Measurements from ENCODE around the gene GGTLC1. TPM values are rescaled to one million over a fixed set of nuclear protein-coding genes. Genes with fewer than 3 reads are reported as not detected.

Gene GGTLC1
- total RNA-seq, 1 experiment from 2014 or later, result not detected

DNA sequence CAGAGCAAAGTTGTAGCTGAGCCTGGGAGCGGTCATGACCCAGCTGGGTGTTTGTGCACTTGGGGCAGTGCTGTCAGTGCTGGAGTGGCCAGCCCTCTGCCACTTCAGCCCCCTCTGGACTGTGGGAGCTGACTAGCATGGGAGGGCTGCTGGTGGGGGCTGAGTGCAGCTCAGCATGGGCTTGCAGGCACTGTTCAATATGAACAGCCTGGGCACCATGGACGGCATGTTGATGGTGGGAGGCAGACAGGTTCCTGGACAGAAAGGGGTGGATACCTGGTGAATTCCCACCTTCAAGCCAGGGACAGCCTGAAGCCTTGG lies 50.5 kb downstream of the GGTLC1 start:
- in situ Hi-C loops (cut with HindIII; ENCODE audit: low pct_unique_long_range_greater_than_20kb, low sequenced_read_pairs), result no loop called here
- no peak for DNase-seq (ENCODE audit: low read depth, low spot score)

DNA sequence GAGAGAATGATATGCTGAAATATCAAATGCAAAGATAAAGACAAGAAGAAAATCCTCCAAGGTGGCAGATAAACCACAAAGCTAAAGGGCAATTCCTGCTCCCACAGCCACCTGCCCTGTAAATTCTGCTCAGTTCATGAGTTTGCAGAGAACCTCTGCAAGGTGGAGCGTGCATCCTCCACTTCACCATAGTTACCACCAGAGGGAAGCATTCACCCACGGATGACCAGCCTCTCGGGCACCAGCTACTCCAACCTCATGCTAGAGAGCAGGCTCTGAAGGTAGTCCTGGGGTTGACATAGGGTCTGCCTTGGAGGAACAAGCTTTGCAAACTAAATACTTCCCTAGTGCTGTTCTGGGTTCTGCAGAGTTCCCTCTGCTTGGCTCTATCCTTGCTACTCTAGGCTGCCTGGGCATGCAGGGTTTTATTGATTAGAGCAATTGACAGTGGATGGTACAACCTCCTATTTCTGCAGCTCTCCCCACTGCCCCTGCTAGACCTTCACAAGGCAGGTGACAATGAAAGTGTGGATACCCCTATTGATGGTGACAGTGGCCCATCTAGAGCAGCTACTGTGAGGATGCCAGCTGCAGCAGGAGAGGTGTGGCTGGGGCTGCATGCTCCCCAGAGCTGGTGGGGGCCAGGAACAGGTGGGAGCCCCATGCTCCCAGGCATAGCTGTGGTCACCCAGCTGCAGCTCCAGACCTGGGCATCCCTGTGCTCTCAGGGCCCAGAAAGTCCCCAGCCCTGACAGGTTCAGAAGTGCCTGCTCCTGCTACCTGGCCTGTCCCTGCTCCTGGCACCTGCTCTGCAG lies 51.1 kb downstream of the GGTLC1 start:
- peak; percentile 56 for DNase-seq (ENCODE audit: low read depth, low spot score)
- in situ Hi-C loops (cut with HindIII; ENCODE audit: low pct_unique_long_range_greater_than_20kb, low sequenced_read_pairs), result no loop called here

Small RNA genes lying within 50 kb of the gene (small RNA-seq; reads per million reads assigned to genes)
- 0 reads per million in 2 experiments for gene AL133466.1

Other genes starting within 250 kb of the GGTLC1 start
- 36.4 and 48.3 TPM in 2 replicates for gene CST1, start 237.8 kb downstream of the GGTLC1 start, total RNA-seq (2014; rRNA removed; shearing (Covaris generic))
- not detected in 2 replicates for gene CST2, start 162.1 kb downstream of the GGTLC1 start, total RNA-seq (2014; rRNA removed; shearing (Covaris generic))
- 0.26 TPM in 1 of 2 replicates, not detected in the other for gene CST5, start 109.0 kb downstream of the GGTLC1 start, total RNA-seq (2014; rRNA removed; shearing (Covaris generic))